Measurements from ENCODE around the gene B3GAT2. TPM values are rescaled to one million over a fixed set of nuclear protein-coding genes. Genes with fewer than 3 reads are reported as not detected.

Gene B3GAT2
- polyA plus RNA-seq, 2 of the 4 experiments (the other 2 are of a cell fraction), result 0.05 to 0.10 TPM

- H3K4me3 ChIP-seq, result no peak overlapping the region
- ChIA-PET POLR2A (no interaction called here), CTCF (interaction anchor here (0.9 kb wide), 1 partner anchor 9 kb away, joined by 3 read pairs; no protein-coding TSS in a partner anchor)
- no peaks in the 10 kb centered on the region for H3K4me1 ChIP-seq
- ATAC-seq, result no peak
- no peaks in the 10 kb centered on the region for H3K9me3 ChIP-seq
- H3K27ac ChIP-seq, result no peak overlapping the region
- WGBS (ENCODE audit: missing lambda C conversion rate), result 100% methylated on average over 1 of the region's 1 CpG
- TF ChIP-seq NPAS2 (CRISPR knock-in tag; IDR thresholded peaks at IDR 0.05; ENCODE audit: borderline replicate concordance), result no peak
- no peak for TF ChIP-seq HMGXB4 (CRISPR knock-in tag; IDR thresholded peaks at IDR 0.05; ENCODE audit: borderline replicate concordance)
- no peak for TF ChIP-seq RNF2 (IDR thresholded peaks at IDR 0.05; ENCODE audit: borderline replicate concordance, low read depth)
- TF ChIP-seq EHF (CRISPR knock-in tag; IDR thresholded peaks at IDR 0.05), result no peak
- no peak for TF ChIP-seq ZC3H11A (IDR thresholded peaks at IDR 0.05)
- TF ChIP-seq SMC3 (IDR thresholded peaks at IDR 0.05), result no peak
- TF ChIP-seq, protein P1, sequence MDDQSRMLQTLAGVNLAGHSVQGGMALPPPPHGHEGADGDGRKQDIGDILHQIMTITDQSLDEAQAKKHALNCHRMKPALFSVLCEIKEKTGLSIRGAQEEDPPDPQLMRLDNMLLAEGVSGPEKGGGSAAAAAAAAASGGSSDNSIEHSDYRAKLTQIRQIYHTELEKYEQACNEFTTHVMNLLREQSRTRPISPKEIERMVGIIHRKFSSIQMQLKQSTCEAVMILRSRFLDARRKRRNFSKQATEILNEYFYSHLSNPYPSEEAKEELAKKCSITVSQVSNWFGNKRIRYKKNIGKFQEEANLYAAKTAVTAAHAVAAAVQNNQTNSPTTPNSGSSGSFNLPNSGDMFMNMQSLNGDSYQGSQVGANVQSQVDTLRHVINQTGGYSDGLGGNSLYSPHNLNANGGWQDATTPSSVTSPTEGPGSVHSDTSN (IDR thresholded peaks at IDR 0.05), result no peak
- no peak for TF ChIP-seq MAFK (IDR thresholded peaks at IDR 0.05; ENCODE audit: partially characterized antibody)
- TF ChIP-seq CBX2 (IDR thresholded peaks at IDR 0.05; ENCODE audit: borderline replicate concordance, low read depth), result no peak
- TF ChIP-seq, protein P2, sequence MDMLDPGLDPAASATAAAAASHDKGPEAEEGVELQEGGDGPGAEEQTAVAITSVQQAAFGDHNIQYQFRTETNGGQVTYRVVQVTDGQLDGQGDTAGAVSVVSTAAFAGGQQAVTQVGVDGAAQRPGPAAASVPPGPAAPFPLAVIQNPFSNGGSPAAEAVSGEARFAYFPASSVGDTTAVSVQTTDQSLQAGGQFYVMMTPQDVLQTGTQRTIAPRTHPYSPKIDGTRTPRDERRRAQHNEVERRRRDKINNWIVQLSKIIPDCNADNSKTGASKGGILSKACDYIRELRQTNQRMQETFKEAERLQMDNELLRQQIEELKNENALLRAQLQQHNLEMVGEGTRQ (IDR thresholded peaks at IDR 0.05), result no peak
- no peak for TF ChIP-seq EHMT2 (IDR thresholded peaks at IDR 0.05; ENCODE audit: low read depth)
- no peak for TF ChIP-seq FOSB (CRISPR knock-in tag; IDR thresholded peaks at IDR 0.05)
- TF ChIP-seq TFCP2L1 (CRISPR knock-in tag; IDR thresholded peaks at IDR 0.05), result no peak
- no peak for TF ChIP-seq NR3C1 (IDR thresholded peaks at IDR 0.05)
- TF ChIP-seq SREBF2 (IDR thresholded peaks at IDR 0.05), result no peak
- TF ChIP-seq KDM5A (IDR thresholded peaks at IDR 0.05), result no peak
- H3K4me2 ChIP-seq, result no peak overlapping the region
- no peak for DNase-seq (ENCODE audit: low read depth in 1 of 2, low spot score in 1 of 2)
- FAIRE-seq, result no peak
Observed at GRCh38 chr6:70823651-70824050, 133.2 kb downstream of the B3GAT2 start.

- TF ChIP-seq JUN (IDR thresholded peaks at IDR 0.05) (no peak), ZC3H11A (IDR thresholded peaks at IDR 0.05) (no peak), EHF (CRISPR knock-in tag; IDR thresholded peaks at IDR 0.05) (no peak), CBX2 (IDR thresholded peaks at IDR 0.05; ENCODE audit: borderline replicate concordance, low read depth) (no peak), GATA3 (IDR thresholded peaks at IDR 0.05; ENCODE audit: borderline replicate concordance) (no peak), ZSCAN20 (CRISPR knock-in tag; IDR thresholded peaks at IDR 0.05) (no peak), SMC3 (IDR thresholded peaks at IDR 0.05) (no peak), SREBF2 (IDR thresholded peaks at IDR 0.05) (no peak)
- TF ChIP-seq, protein P3, sequence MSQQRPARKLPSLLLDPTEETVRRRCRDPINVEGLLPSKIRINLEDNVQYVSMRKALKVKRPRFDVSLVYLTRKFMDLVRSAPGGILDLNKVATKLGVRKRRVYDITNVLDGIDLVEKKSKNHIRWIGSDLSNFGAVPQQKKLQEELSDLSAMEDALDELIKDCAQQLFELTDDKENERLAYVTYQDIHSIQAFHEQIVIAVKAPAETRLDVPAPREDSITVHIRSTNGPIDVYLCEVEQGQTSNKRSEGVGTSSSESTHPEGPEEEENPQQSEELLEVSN (IDR thresholded peaks at IDR 0.05; ENCODE audit: borderline replicate concordance, low read depth), result no peak
- no peak for FAIRE-seq
- Histone ChIP-seq H3K9me3 (no peaks in the 10 kb centered on the region), H3K4me2 (no peak overlapping the region), H3K27ac (no peak overlapping the region), H3K4me3 (no peak overlapping the region), H3K4me1 (no peaks in the 10 kb centered on the region)
- POLR2A ChIA-PET, result no interaction called here
- WGBS (ENCODE audit: missing lambda C conversion rate), result 94% methylated on average over 2 of the region's 2 CpGs
- DNase-seq (ENCODE audit: low read depth in 1 of 2, low spot score in 1 of 2), result no peak
- no peak for ATAC-seq
- CTCF ChIA-PET, result no interaction called here
Observed at GRCh38 chr6:70821751-70822150, 135.1 kb downstream of the B3GAT2 start.

DNA sequence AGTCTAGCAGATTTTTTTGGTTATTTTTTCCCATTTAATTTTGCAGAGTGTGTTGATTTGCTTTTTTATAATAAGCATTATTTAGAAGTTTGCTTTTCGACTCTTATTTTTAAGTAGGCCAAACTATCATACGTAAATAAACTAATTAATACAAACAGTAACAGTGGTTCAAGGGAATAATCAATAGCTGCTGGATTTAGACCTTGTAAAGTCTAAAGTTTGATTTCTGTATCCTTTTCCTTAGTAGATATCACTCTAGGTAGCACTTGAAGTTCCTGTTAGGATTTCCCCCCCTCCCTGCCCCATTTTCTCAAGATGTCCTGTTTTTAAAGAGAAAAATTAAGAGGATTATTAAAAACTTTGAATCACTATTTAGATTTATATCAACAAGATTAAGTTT lies 136.1 kb downstream of the B3GAT2 start:
- POLR2A ChIA-PET, result no interaction called here
- CTCF ChIA-PET, result no interaction called here
- Histone ChIP-seq H3K27ac (no peak overlapping the region), H3K4me3 (no peak overlapping the region), H3K4me2 (no peak overlapping the region), H3K9me3 (no peaks in the 10 kb centered on the region), H3K4me1 (no peaks in the 10 kb centered on the region)
- no peak for FAIRE-seq
- no peak for ATAC-seq
- DNase-seq (ENCODE audit: low read depth in 1 of 2, low spot score in 1 of 2), result no peak
- WGBS (ENCODE audit: missing lambda C conversion rate), result 97% methylated on average over 2 of the region's 2 CpGs
- no peak for TF ChIP-seq HOXA7 (CRISPR knock-in tag; IDR thresholded peaks at IDR 0.05)
- no peak for TF ChIP-seq CBX8 (IDR thresholded peaks at IDR 0.05)
- no peak for TF ChIP-seq FOSB (CRISPR knock-in tag; IDR thresholded peaks at IDR 0.05)
- TF ChIP-seq NFE2L2 (conservative IDR thresholded peaks at IDR 0.05; ENCODE audit: low read length), result no peak
- no peak for TF ChIP-seq JUN (IDR thresholded peaks at IDR 0.05)
- TF ChIP-seq, protein P1 (IDR thresholded peaks at IDR 0.05), result no peak
- TF ChIP-seq HEYL (CRISPR knock-in tag; IDR thresholded peaks at IDR 0.05), result no peak
- no peak for TF ChIP-seq PHF8 (IDR thresholded peaks at IDR 0.05; ENCODE audit: borderline replicate concordance, low read depth)
- TF ChIP-seq ZNF302 (CRISPR knock-in tag; IDR thresholded peaks at IDR 0.05), result no peak
- no peak for TF ChIP-seq BCL3 (IDR thresholded peaks at IDR 0.05)
- no peak for TF ChIP-seq NPAS2 (CRISPR knock-in tag; IDR thresholded peaks at IDR 0.05; ENCODE audit: borderline replicate concordance)
- TF ChIP-seq SMC3 (IDR thresholded peaks at IDR 0.05), result no peak
- no peak for TF ChIP-seq RARB (CRISPR knock-in tag; IDR thresholded peaks at IDR 0.05)
- no peak for TF ChIP-seq MAZ (IDR thresholded peaks at IDR 0.05; ENCODE audit: borderline replicate concordance, low read depth, low read length)
- no peak for TF ChIP-seq KDM5A (IDR thresholded peaks at IDR 0.05)
